Spleen (tissue), 11 donors: ENCODE data around the gene NFASC. TPM values are rescaled to one million over a fixed set of nuclear protein-coding genes. Genes with fewer than 3 reads are reported as not detected.

Source experiments
- DNase-seq: peaks from one replicate; pipeline ENCODE4 v3.0.0-alpha.2; 2020
- H3K27ac ChIP-seq, 8 donors: fragments of 200-600 bp; sonication (generic) in 7 of 8; 1 replicate in 4 of 8; 2 replicates in 4 of 8; pipeline versions ENCODE4 v1.5.0 to v1.8.0; 2016 to 2021; ENCODE audit warnings: inconsistent platforms in 4 of 8, mild to moderate bottlenecking in 4 of 8, moderate library complexity in 1 of 8
- H3K27me3 ChIP-seq, 7 donors: fragments of 200-600 bp; sonication (generic) in 6 of 7; replicated peaks in 1 of 7; 1 replicate in 4 of 7; 2 replicates in 3 of 7; pipeline versions ENCODE4 v1.5.0 to v1.8.0; 2016 to 2021; ENCODE audit warnings: inconsistent platforms in 3 of 7, mild to moderate bottlenecking in 1 of 7
- H3K36me3 ChIP-seq, 6 donors: fragments of 200-600 bp; sonication (generic) in 5 of 6; 1 replicate in 4 of 6; 2 replicates in 2 of 6; pipeline versions ENCODE4 v1.5.0 to v1.8.0; 2016 to 2021; ENCODE audit warnings: inconsistent platforms in 2 of 6
- H3K4me1 ChIP-seq, 6 donors: fragments of 200-600 bp; sonication (generic) in 5 of 6; 1 replicate in 3 of 6; 2 replicates in 3 of 6; pipeline versions ENCODE4 v1.5.0 to v1.8.0; 2016 to 2021; ENCODE audit warnings: inconsistent platforms in 3 of 6
- H3K4me3 ChIP-seq, 8 donors: fragments of 200-600 bp; sonication (generic) in 7 of 8; 1 replicate in 4 of 8; 2 replicates in 4 of 8; pipeline versions ENCODE4 v1.5.0 to v1.8.0; 2016 to 2021; ENCODE audit warnings: inconsistent platforms in 4 of 8, mild to moderate bottlenecking in 4 of 8, moderate library complexity in 2 of 8
- H3K9me3 ChIP-seq, 8 donors: fragments of 200-600 bp; sonication (generic) in 7 of 8; 1 replicate in 4 of 8; 2 replicates in 4 of 8; pipeline versions ENCODE4 v1.5.0 to v1.8.0; 2016 to 2021; ENCODE audit warnings: inconsistent platforms in 4 of 8
- CTCF ChIP-seq, 11 experiments: fragments of 200-600 bp in 7 of 11; fragments of 450-650 bp in 4 of 11; sonication (generic) in 4 of 11; IDR thresholded peaks in 8 of 11; conservative IDR thresholded peaks in 3 of 11; 1 replicate in 7 of 11; 2 replicates in 4 of 11; pipeline versions ENCODE4 v1.4.0 to v1.8.0; 2016 to 2021; ENCODE audit warnings: antibody characterized with exemption in 11 of 11, inconsistent platforms in 4 of 11, mild to moderate bottlenecking in 1 of 11
- POLR2A ChIP-seq, 3 donors: fragments of 450-650 bp; IDR thresholded peaks; one replicate each; pipeline ENCODE4 v1.5.1; 2017; ENCODE audit warnings: antibody characterized with exemption in 3 of 3, mild to moderate bottlenecking in 1 of 3
- POLR2AphosphoS5 ChIP-seq, 3 donors: sonication (generic); formaldehyde crosslinking; IDR thresholded peaks; one replicate each; pipeline ENCODE4 v1.5.1; 2017; ENCODE audit warnings: antibody characterized with exemption in 3 of 3
- WGBS, 5 donors: extraction: QIAGEN DNeasy Blood & Tissue Kit in 3 of 5; methylation state at CpG; one replicate each; pipeline versions ENCODE4 v1.1.5 to v1.1.7; 2013 to 2018; 5-methylcytosine and 5-hydroxymethylcytosine counted together
- intact Hi-C: fragments of 100-400 bp; cut with DNase I; formaldehyde crosslinking; loops from one replicate; pipeline ENCODE4 v1.15.0; 2023; ENCODE audit warnings: low total_unique reads
- polyA plus RNA-seq, 3 donors: library from polyadenylated mRNA; stranded (reverse); fragments of 200-250 nt; gene quantifications; one replicate each; pipeline ENCODE4 v1.2.1, GENCODE V29; 2013
- total RNA-seq, 7 donors: library from RNA; depleted of rRNA in 3 of 7; stranded (reverse); fragments of >200 nt in 3 of 7; fragmentation: NEBNext Ultra II Directional in 4 of 7; extraction: Animal tissue kit (Norgen Biotek cat#: 25700) in 4 of 7; gene quantifications; one replicate each; pipeline versions ENCODE4 v1.1.0 to v1.2.1, GENCODE V29; 2016 to 2021
- donor health status: healthy with polysubstance abuse.
- donor health status: DM: no; HTN: no; CAD: no; lungs with moderate emphysema.
- donor health status: DM: no; HTN: no; CAD: no.
- donor health status: Bipolar disorder and iron deficiency.
- donor health status: healthy.
- donor health status: DM: no; HTN: no; CAD: no.
- donor health status: DM: yes; HTN: yes; CAD: no.

NFASC gene
- total and polyA plus RNA-seq, 10 donors: 2.8 to 60.3 (median 23.1) TPM

- Histone ChIP-seq H3K36me3 (no peaks in the 10 kb centered on the region), H3K27me3 (no peaks in the 10 kb centered on the region), H3K9me3 (no peaks in the 10 kb centered on the region), H3K4me1 (peaks cover 0 to 37% (median 13%) of the 10 kb centered on the region in 6 donors), H3K4me3 (no peak overlapping the region), H3K27ac (no peak overlapping the region)
- TF ChIP-seq POLR2A (IDR thresholded peaks at IDR 0.05) (no peak), CTCF (IDR thresholded peaks at IDR 0.05 in 8 of 11, conservative IDR thresholded peaks at IDR 0.05 in 3 of 11) (no peak), POLR2AphosphoS5 (IDR thresholded peaks at IDR 0.05) (no peak)
- intact Hi-C loops: no loop called here
- DNase-seq: no peak
- 51 to 77% (median 68%) methylated on average over 11 to 13 of the region's 13 CpGs for WGBS, 5 donors
Observed at GRCh38 chr1:205012391-205013140, 141.9 kb downstream of the NFASC start.

- Histone ChIP-seq H3K27ac (peak overlapping the region in 1 of 8 donors; percentile 15), H3K4me3 (no peak overlapping the region), H3K4me1 (peaks cover 0 to 37% (median 13%) of the 10 kb centered on the region in 6 donors), H3K9me3 (no peaks in the 10 kb centered on the region), H3K27me3 (no peaks in the 10 kb centered on the region), H3K36me3 (no peaks in the 10 kb centered on the region)
- intact Hi-C loops: no loop called here
- 42 to 54% (median 50%) methylated on average over 6 of the region's 6 CpGs for WGBS, 5 donors
- DNase-seq: no peak
- TF ChIP-seq POLR2A (IDR thresholded peaks at IDR 0.05) (no peak), CTCF (IDR thresholded peaks at IDR 0.05 in 8 of 11, conservative IDR thresholded peaks at IDR 0.05 in 3 of 11) (no peak), POLR2AphosphoS5 (IDR thresholded peaks at IDR 0.05) (no peak)
Observed at GRCh38 chr1:205013683-205014367, 143.2 kb downstream of the NFASC start.

GRCh38 chr1:205014783-205015182, 144.1 kb downstream of the NFASC start:
- H3K9me3 ChIP-seq: no peaks in the 10 kb centered on the region
- TF ChIP-seq CTCF (IDR thresholded peaks at IDR 0.05 in 8 of 11, conservative IDR thresholded peaks at IDR 0.05 in 3 of 11) (no peak), POLR2AphosphoS5 (IDR thresholded peaks at IDR 0.05) (no peak), POLR2A (IDR thresholded peaks at IDR 0.05) (no peak)
- peak overlapping the region in 1 of 8 donors; percentile 42 for H3K27ac ChIP-seq
- H3K4me3 ChIP-seq: no peak overlapping the region
- intact Hi-C loops: no loop called here
- H3K4me1 ChIP-seq: peaks cover 0 to 37% (median 13%) of the 10 kb centered on the region in 6 donors
- H3K36me3 ChIP-seq: no peaks in the 10 kb centered on the region
- no peak for DNase-seq
- H3K27me3 ChIP-seq: no peaks in the 10 kb centered on the region
- 45 to 64% (median 52%) methylated on average over 10 of the region's 10 CpGs for WGBS, 5 donors

DNA sequence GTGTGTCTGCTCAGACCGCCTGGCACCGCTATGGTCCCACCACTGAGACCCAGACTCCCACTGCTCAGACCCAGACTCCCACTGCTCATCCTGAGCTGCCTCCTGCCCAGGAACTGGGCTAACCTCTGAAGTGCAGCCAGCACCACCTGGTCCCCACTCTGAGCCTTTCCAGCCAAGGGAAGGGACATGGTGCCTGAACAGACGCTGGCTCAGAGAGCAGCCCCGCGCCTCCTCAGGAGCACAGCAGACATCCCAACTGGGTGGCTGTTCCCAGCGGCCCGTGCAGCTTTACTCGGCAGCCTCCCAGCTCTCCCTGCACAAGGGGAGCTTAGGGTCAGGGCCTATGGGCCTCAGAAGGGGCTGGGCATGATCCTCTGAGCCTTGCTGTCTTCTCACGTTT, 144.6 kb downstream of the NFASC start:
- intact Hi-C loops: no loop called here
- Histone ChIP-seq H3K27ac (peak overlapping the region in 1 of 8 donors; percentile 42), H3K36me3 (no peaks in the 10 kb centered on the region), H3K9me3 (no peaks in the 10 kb centered on the region), H3K27me3 (no peaks in the 10 kb centered on the region), H3K4me3 (no peak overlapping the region), H3K4me1 (peaks cover 0 to 37% (median 13%) of the 10 kb centered on the region in 6 donors)
- TF ChIP-seq POLR2A (IDR thresholded peaks at IDR 0.05) (no peak), POLR2AphosphoS5 (IDR thresholded peaks at IDR 0.05) (no peak), CTCF (IDR thresholded peaks at IDR 0.05 in 8 of 11, conservative IDR thresholded peaks at IDR 0.05 in 3 of 11) (no peak)
- no peak for DNase-seq
- WGBS, 5 donors: 71 to 89% (median 79%) methylated on average over 7 to 9 of the region's 9 CpGs
